SK-N-SH (cell line): ENCODE measurements around the gene ENTPD2. TPM values are rescaled to one million over a fixed set of nuclear protein-coding genes. Genes with fewer than 3 reads are reported as not detected.

Experiments
- CTCF ChIA-PET: fragments of 300-600, 350-600 bp; formaldehyde crosslinking; extraction: SDS; loops from one replicate; lab custom pipeline; 2021; lab: Yijun Ruan, JAX
- POLR2A ChIA-PET: fragments of 350-600 bp; sonication (Branson Sonifier 250); formaldehyde crosslinking; extraction: SDS; loops from one replicate; lab custom pipeline; 2020; ENCODE audit warnings: antibody characterized with exemption, inconsistent platforms; lab: Yijun Ruan, JAX
- DNase-seq: peaks from one replicate; pipeline ENCODE4 v3.0.0; 2012
- H2AFZ ChIP-seq: fragments of 200-600 bp; sonication (generic); 2 replicates; pipeline ENCODE4 v1.8.1; 2016; ENCODE audit warnings: antibody characterized with exemption, mild to moderate bottlenecking, low read depth
- H3F3A ChIP-seq: fragments of 200-600 bp; sonication (generic); replicated peaks from 2 replicates; pipeline ENCODE3; 2016; ENCODE audit warnings: antibody characterized with exemption, mild to moderate bottlenecking; ENCODE audit not compliant: insufficient read depth
- H3K27ac ChIP-seq, 2 experiments: fragments of 200-500 bp in 1 of 2; fragments of 200-600 bp in 1 of 2; sonication (Bioruptor generic) in 1 of 2; sonication (generic), shearing (Covaris generic) in 1 of 2; 2 replicates each; pipeline versions ENCODE4 v1.5.1 to v1.6.1; 2014 to 2016; ENCODE audit warnings: low read depth in 2 of 2, inconsistent platforms in 1 of 2, low read length in 1 of 2, mild to moderate bottlenecking in 1 of 2, mixed read lengths in 1 of 2
- H3K27me3 ChIP-seq: fragments of 200-600 bp; sonication (generic), shearing (Covaris generic); 2 replicates; pipeline ENCODE4 v1.6.1; 2016; ENCODE audit warnings: mixed run types; ENCODE audit not compliant: insufficient read depth
- H3K36me3 ChIP-seq, 2 experiments: fragments of 200-500 bp in 1 of 2; fragments of 200-600 bp in 1 of 2; sonication (Bioruptor generic) in 1 of 2; sonication (generic) in 1 of 2; replicated peaks in 1 of 2; 2 replicates each; pipeline versions ENCODE3 to v1.5.1; 2014 to 2016; ENCODE audit warnings: low read length in 1 of 2, mild to moderate bottlenecking in 1 of 2; ENCODE audit not compliant: insufficient read depth in 2 of 2, control insufficient read depth in 1 of 2
- H3K4me1 ChIP-seq, 2 experiments: fragments of 200-500 bp in 1 of 2; fragments of 200-600 bp in 1 of 2; sonication (Bioruptor generic) in 1 of 2; sonication (generic), shearing (Covaris generic) in 1 of 2; 2 replicates each; pipeline versions ENCODE4 v1.5.1 to v1.6.1; 2014 to 2016; ENCODE audit warnings: low read depth in 1 of 2, low read length in 1 of 2, mixed run types in 1 of 2; ENCODE audit not compliant: insufficient read depth in 2 of 2, control insufficient read depth in 1 of 2
- H3K4me2 ChIP-seq: fragments of 200-600 bp; sonication (generic), shearing (Covaris generic); 2 replicates; pipeline ENCODE4 v1.6.1; 2017; ENCODE audit warnings: mixed run types
- H3K4me3 ChIP-seq, 2 experiments: fragments of 200-500 bp in 1 of 2; fragments of 200-600 bp in 1 of 2; sonication (Bioruptor generic) in 1 of 2; sonication (generic), shearing (Covaris generic) in 1 of 2; 2 replicates each; pipeline versions ENCODE4 v1.5.1 to v1.8.1; 2014 to 2016; ENCODE audit warnings: low read depth in 2 of 2, inconsistent platforms in 1 of 2, low read length in 1 of 2, mild to moderate bottlenecking in 1 of 2, mixed read lengths in 1 of 2, moderate library complexity in 1 of 2
- H3K79me2 ChIP-seq: fragments of 200-600 bp; sonication (generic); 2 replicates; pipeline ENCODE4 v1.8.1; 2017; ENCODE audit warnings: mild to moderate bottlenecking; ENCODE audit not compliant: insufficient read depth
- H3K9ac ChIP-seq: fragments of 200-600 bp; sonication (generic); 2 replicates; pipeline ENCODE4 v1.6.1; 2017; ENCODE audit warnings: mixed run types
- H3K9me2 ChIP-seq: fragments of 200-600 bp; sonication (generic); 2 replicates; pipeline ENCODE4 v1.6.1; 2017; ENCODE audit warnings: mixed run types
- H3K9me3 ChIP-seq: fragments of 200-600 bp; sonication (generic); 2 replicates; pipeline ENCODE4 v1.6.1; 2017; ENCODE audit warnings: mixed run types, mild to moderate bottlenecking, moderate library complexity
- H4K20me1 ChIP-seq: fragments of 200-600 bp; sonication (generic); 2 replicates; pipeline ENCODE4 v1.6.1; 2017; ENCODE audit warnings: mild to moderate bottlenecking, mixed run types; ENCODE audit not compliant: insufficient read depth
- CHD2 ChIP-seq: fragments of 150-350 bp; IDR thresholded peaks from 2 replicates; pipeline ENCODE4 v1.6.1; 2018; ENCODE audit warnings: low read length; ENCODE audit not compliant: partially characterized antibody
- CTCF ChIP-seq: fragments of 200-600 bp; sonication (generic); IDR thresholded peaks from 2 replicates; pipeline ENCODE4 v1.6.1; 2017; ENCODE audit warnings: antibody characterized with exemption, mild to moderate bottlenecking, moderate library complexity
- EP300 ChIP-seq, 2 experiments: IDR thresholded peaks; 2 replicates each; pipeline versions ENCODE4 v1.4.0 to v1.6.1; 2012; ENCODE audit warnings: borderline replicate concordance in 1 of 2, low read depth in 1 of 2, low read length in 1 of 2
- IRF3 ChIP-seq: fragments of 150-350 bp; IDR thresholded peaks from 2 replicates; pipeline ENCODE4 v1.6.1; 2016; ENCODE audit warnings: mild to moderate bottlenecking, low read depth, low read length
- JUND ChIP-seq: IDR thresholded peaks from 2 replicates; pipeline ENCODE4 v1.4.0; 2012
- MXI1 ChIP-seq: IDR thresholded peaks from 2 replicates; pipeline ENCODE4 v1.6.1; 2012; ENCODE audit warnings: mild to moderate bottlenecking, low read depth, low read length, improper control_type of control experiment
- RCOR1 ChIP-seq: fragments of 150-350 bp; IDR thresholded peaks from 2 replicates; pipeline ENCODE4 v1.6.1; 2017; ENCODE audit warnings: antibody characterized with exemption, low read length
- RFX5 ChIP-seq: IDR thresholded peaks from 2 replicates; pipeline ENCODE4 v1.6.1; 2012; ENCODE audit warnings: mild to moderate bottlenecking, improper control_type of control experiment, low read length
- TCF12 ChIP-seq: IDR thresholded peaks from 2 replicates; pipeline ENCODE4 v1.4.0; 2012
- TEAD4 ChIP-seq: IDR thresholded peaks from 2 replicates; pipeline ENCODE4 v1.4.0; 2012; ENCODE audit warnings: mild to moderate bottlenecking, borderline replicate concordance; ENCODE audit not compliant: insufficient read depth
- WGBS: methylation state at CpG from one replicate; pipeline ENCODE4 v1.1.6; 2017; ENCODE audit warnings: low lambda C conversion rate; 5-methylcytosine and 5-hydroxymethylcytosine counted together
- polyA plus RNA-seq, 3 experiments: library from polyadenylated mRNA; depleted of rRNA; stranded (reverse); fragments of >200 nt; gene quantifications; 2 replicates each; pipeline ENCODE4 v1.2.3, GENCODE V29; 2012
- TF ChIP-seq, protein P1 (sequence below): fragments of 150-350 bp; IDR thresholded peaks from 2 replicates; pipeline ENCODE4 v1.6.1; 2017; ENCODE audit warnings: antibody characterized with exemption, low read length, low read depth, borderline replicate concordance
- TF ChIP-seq, protein P2 (sequence below): IDR thresholded peaks from 2 replicates; pipeline ENCODE4 v1.6.1; 2012; ENCODE audit warnings: mild to moderate bottlenecking, low read depth, low read length, moderate library complexity
- TF ChIP-seq, protein P3 (sequence below): IDR thresholded peaks from 2 replicates; pipeline ENCODE4 v1.4.0; 2012; ENCODE audit warnings: low read depth, borderline replicate concordance

The ENTPD2 gene
- polyA plus RNA-seq, 1 of the 3 experiments (the other 2 are of a cell fraction), result not detected

- Histone ChIP-seq H3K9me2 (no peaks in the 10 kb centered on the region), H3K27me3 (no peaks in the 10 kb centered on the region), H3K4me2 (no peak overlapping the region), H3K9ac (no peak overlapping the region), H3K36me3 (peaks cover 0 to 19% of the 10 kb centered on the region in 2 experiments), H3K9me3 (no peaks in the 10 kb centered on the region), H4K20me1 (no peaks in the 10 kb centered on the region), H2AFZ (no peak overlapping the region), H3K4me1 (peaks cover 0 to 21% of the 10 kb centered on the region in 2 experiments; a peak in 1 of 4 replicates), H3K27ac (no peak overlapping the region), H3K79me2 (no peaks in the 10 kb centered on the region), H3K4me3 (no peak overlapping the region), H3F3A (peaks cover 4% of the 10 kb centered on the region)
- CTCF ChIA-PET, result interaction anchor here (0.6 to 15.1 kb wide), 33 partner anchors 10 to 267 kb away, joined by 3 to 350 read pairs (median 7); partner anchors contain the start of genes AJM1, C8G, CLIC3 and ENTPD2
- DNase-seq, result no peak
- TF ChIP-seq, protein P1, sequence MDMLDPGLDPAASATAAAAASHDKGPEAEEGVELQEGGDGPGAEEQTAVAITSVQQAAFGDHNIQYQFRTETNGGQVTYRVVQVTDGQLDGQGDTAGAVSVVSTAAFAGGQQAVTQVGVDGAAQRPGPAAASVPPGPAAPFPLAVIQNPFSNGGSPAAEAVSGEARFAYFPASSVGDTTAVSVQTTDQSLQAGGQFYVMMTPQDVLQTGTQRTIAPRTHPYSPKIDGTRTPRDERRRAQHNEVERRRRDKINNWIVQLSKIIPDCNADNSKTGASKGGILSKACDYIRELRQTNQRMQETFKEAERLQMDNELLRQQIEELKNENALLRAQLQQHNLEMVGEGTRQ, result no peak
- no peak for TF ChIP-seq MXI1
- TF ChIP-seq, protein P2, sequence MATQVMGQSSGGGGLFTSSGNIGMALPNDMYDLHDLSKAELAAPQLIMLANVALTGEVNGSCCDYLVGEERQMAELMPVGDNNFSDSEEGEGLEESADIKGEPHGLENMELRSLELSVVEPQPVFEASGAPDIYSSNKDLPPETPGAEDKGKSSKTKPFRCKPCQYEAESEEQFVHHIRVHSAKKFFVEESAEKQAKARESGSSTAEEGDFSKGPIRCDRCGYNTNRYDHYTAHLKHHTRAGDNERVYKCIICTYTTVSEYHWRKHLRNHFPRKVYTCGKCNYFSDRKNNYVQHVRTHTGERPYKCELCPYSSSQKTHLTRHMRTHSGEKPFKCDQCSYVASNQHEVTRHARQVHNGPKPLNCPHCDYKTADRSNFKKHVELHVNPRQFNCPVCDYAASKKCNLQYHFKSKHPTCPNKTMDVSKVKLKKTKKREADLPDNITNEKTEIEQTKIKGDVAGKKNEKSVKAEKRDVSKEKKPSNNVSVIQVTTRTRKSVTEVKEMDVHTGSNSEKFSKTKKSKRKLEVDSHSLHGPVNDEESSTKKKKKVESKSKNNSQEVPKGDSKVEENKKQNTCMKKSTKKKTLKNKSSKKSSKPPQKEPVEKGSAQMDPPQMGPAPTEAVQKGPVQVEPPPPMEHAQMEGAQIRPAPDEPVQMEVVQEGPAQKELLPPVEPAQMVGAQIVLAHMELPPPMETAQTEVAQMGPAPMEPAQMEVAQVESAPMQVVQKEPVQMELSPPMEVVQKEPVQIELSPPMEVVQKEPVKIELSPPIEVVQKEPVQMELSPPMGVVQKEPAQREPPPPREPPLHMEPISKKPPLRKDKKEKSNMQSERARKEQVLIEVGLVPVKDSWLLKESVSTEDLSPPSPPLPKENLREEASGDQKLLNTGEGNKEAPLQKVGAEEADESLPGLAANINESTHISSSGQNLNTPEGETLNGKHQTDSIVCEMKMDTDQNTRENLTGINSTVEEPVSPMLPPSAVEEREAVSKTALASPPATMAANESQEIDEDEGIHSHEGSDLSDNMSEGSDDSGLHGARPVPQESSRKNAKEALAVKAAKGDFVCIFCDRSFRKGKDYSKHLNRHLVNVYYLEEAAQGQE, result no peak
- TF ChIP-seq RCOR1, result no peak
- no peak for TF ChIP-seq IRF3
- no peak for TF ChIP-seq TCF12
- TF ChIP-seq EP300 (IDR thresholded peaks at IDR 0.05; ENCODE audit: borderline replicate concordance in 1 of 2, low read depth in 1 of 2, low read length in 1 of 2), result no peak
- TF ChIP-seq RFX5, result no peak
- TF ChIP-seq TEAD4, result no peak
- no peak for TF ChIP-seq CHD2
- TF ChIP-seq, protein P3, sequence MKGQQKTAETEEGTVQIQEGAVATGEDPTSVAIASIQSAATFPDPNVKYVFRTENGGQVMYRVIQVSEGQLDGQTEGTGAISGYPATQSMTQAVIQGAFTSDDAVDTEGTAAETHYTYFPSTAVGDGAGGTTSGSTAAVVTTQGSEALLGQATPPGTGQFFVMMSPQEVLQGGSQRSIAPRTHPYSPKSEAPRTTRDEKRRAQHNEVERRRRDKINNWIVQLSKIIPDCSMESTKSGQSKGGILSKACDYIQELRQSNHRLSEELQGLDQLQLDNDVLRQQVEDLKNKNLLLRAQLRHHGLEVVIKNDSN, result no peak
- no peak for TF ChIP-seq CTCF
- no peak for TF ChIP-seq JUND
- POLR2A ChIA-PET, result interaction anchor here (0.5 to 1.9 kb wide), 3 partner anchors 9 to 225 kb away, joined by 3 to 8 read pairs (median 6); partner anchors contain the start of gene NPDC1
- WGBS, result 89% methylated on average over 5 of the region's 8 CpGs
These were observed 17.9 kb downstream of the ENTPD2 start for GRCh38 chr9:137035937-137036336.
